HG03378 (cell line): Measurements from ENCODE around the gene NACC2.

Experiments used
- ATAC-seq: cut with Tn5 transposase; IDR thresholded peaks from one replicate; pipeline ENCODE4 v1.9.1; 2021; ENCODE audit warnings: mild to moderate bottlenecking, moderate library complexity; ENCODE audit not compliant: unreplicated experiment

Gene NACC2

GRCh38 chr9:136093995-136094881 is 851 bp downstream of the NACC2 start:
- no peak for ATAC-seq

GRCh38 chr9:136093346-136093986 is 1.6 kb downstream of the NACC2 start:
- ATAC-seq: no peak

GRCh38 chr9:136092741-136093140 is 2.3 kb downstream of the NACC2 start:
- ATAC-seq: no peak

- ATAC-seq: no peak
These were observed 2.8 kb downstream of the NACC2 start for GRCh38 chr9:136092353-136092650.

- no peak for ATAC-seq
These were observed 3.3 kb downstream of the NACC2 start for GRCh38 chr9:136091582-136092352.

GRCh38 chr9:136090768-136091581 is 4.1 kb downstream of the NACC2 start:
- no peak for ATAC-seq

GRCh38 chr9:136090056-136090735 is 4.9 kb downstream of the NACC2 start:
- ATAC-seq: no peak

- no peak for ATAC-seq
These were observed 5.4 kb downstream of the NACC2 start for GRCh38 chr9:136089697-136090045.

- ATAC-seq: no peak
These were observed 6.0 kb downstream of the NACC2 start for GRCh38 chr9:136088939-136089696.

- ATAC-seq: no peak
These were observed 6.6 kb downstream of the NACC2 start for GRCh38 chr9:136088481-136088938.

- no peak for ATAC-seq
These were observed 7.2 kb downstream of the NACC2 start for GRCh38 chr9:136087741-136088480.

GRCh38 chr9:136086951-136087740 is 7.9 kb downstream of the NACC2 start:
- ATAC-seq: no peak

GRCh38 chr9:136086213-136086881 is 8.7 kb downstream of the NACC2 start:
- no peak for ATAC-seq

- no peak for ATAC-seq
These were observed 9.3 kb downstream of the NACC2 start for GRCh38 chr9:136085815-136086212.

GRCh38 chr9:136084063-136084944 is 10.8 kb downstream of the NACC2 start:
- ATAC-seq: no peak

GRCh38 chr9:136083558-136084062 is 11.5 kb downstream of the NACC2 start:
- no peak for ATAC-seq
